Activated T-cell treated with anti-CD3 and anti-CD28 coated beads for 1 hour (primary cell): ENCODE measurements around the gene NPPC.
"Not testable (repeated sequence)": the region's sequence is repeated elsewhere in the genome, so short reads cannot be mapped to it uniquely, and the experiment has no call there.

Source experiments
- DNase-seq: peaks from one replicate; pipeline ENCODE4 v3.0.0-alpha.2; 2020; ENCODE audit warnings: low read depth

NPPC gene

GRCh38 chr2:231920366-231920765, 5.8 kb downstream of the NPPC start:
- DNase-seq: no peak

GRCh38 chr2:231919341-231920035, 6.7 kb downstream of the NPPC start:
- no peak for DNase-seq

- DNase-seq: no peak
These were observed 7.5 kb downstream of the NPPC start for GRCh38 chr2:231918501-231919330.

- DNase-seq: no peak
These were observed 8.7 kb downstream of the NPPC start for GRCh38 chr2:231917280-231918066.

GRCh38 chr2:231914077-231914690, 12.0 kb downstream of the NPPC start:
- DNase-seq: no peak

GRCh38 chr2:231911381-231911780, 14.8 kb downstream of the NPPC start:
- DNase-seq: no peak

GRCh38 chr2:231910771-231911170, 15.4 kb downstream of the NPPC start:
- no peak for DNase-seq

GRCh38 chr2:231910161-231910560, 16.0 kb downstream of the NPPC start:
- DNase-seq: not testable (repeated sequence)

- DNase-seq: no peak
These were observed 16.6 kb downstream of the NPPC start for GRCh38 chr2:231909631-231910030.

GRCh38 chr2:231908584-231908983, 17.6 kb downstream of the NPPC start:
- no peak for DNase-seq

- DNase-seq: no peak
These were observed 18.4 kb downstream of the NPPC start for GRCh38 chr2:231907765-231908164.

GRCh38 chr2:231905026-231905425, 21.2 kb downstream of the NPPC start:
- DNase-seq: no peak

- DNase-seq: no peak
These were observed 22.0 kb downstream of the NPPC start for GRCh38 chr2:231904161-231904611.

GRCh38 chr2:231902598-231902997, 23.6 kb downstream of the NPPC start:
- no peak for DNase-seq

GRCh38 chr2:231900972-231901371, 25.2 kb downstream of the NPPC start:
- DNase-seq: no peak

- DNase-seq: peak; percentile 38
These were observed 25.7 kb downstream of the NPPC start for GRCh38 chr2:231900486-231900942.

GRCh38 chr2:231894566-231895380, 31.4 kb downstream of the NPPC start:
- no peak for DNase-seq

- DNase-seq: no peak
These were observed 34.7 kb downstream of the NPPC start for GRCh38 chr2:231891514-231891905.

GRCh38 chr2:231890896-231891513, 35.2 kb downstream of the NPPC start:
- DNase-seq: no peak

GRCh38 chr2:231887756-231888155, 38.4 kb downstream of the NPPC start:
- no peak for DNase-seq
